DOHH2 (cell line): ENCODE results near the gene ABCB6.
A peak's percentile ranks its signal among the peaks of the same experiment; 100 is the strongest.

Source experiments
- H3F3A ChIP-seq: fragments of 200-600 bp; sonication (generic), shearing (Covaris generic); 2 replicates; pipeline ENCODE4 v1.6.0; 2016; ENCODE audit warnings: antibody characterized with exemption, mild to moderate bottlenecking; ENCODE audit not compliant: control insufficient read depth, insufficient read depth
- H3K27ac ChIP-seq: fragments of 200-600 bp; sonication (generic); 2 replicates; pipeline ENCODE4 v1.5.1; 2014; ENCODE audit warnings: low read depth, mild to moderate bottlenecking, low read length, moderate library complexity
- H3K27me3 ChIP-seq: fragments of 200-600 bp; sonication (generic); 2 replicates; pipeline ENCODE4 v1.6.1; 2014; ENCODE audit warnings: mild to moderate bottlenecking, low read length, mixed read lengths; ENCODE audit not compliant: control insufficient read depth
- H3K36me3 ChIP-seq: fragments of 200-600 bp; sonication (generic); 2 replicates; pipeline ENCODE4 v1.6.1; 2014; ENCODE audit warnings: mild to moderate bottlenecking, low read length, moderate library complexity, mixed read lengths; ENCODE audit not compliant: control insufficient read depth
- H3K4me1 ChIP-seq: fragments of 200-600 bp; sonication (generic); 2 replicates; pipeline ENCODE4 v1.6.1; 2014; ENCODE audit warnings: mild to moderate bottlenecking, low read length, mixed read lengths; ENCODE audit not compliant: control insufficient read depth
- H3K4me2 ChIP-seq: fragments of 200-600 bp; sonication (generic); 2 replicates; pipeline ENCODE4 v1.6.0; 2014; ENCODE audit warnings: mild to moderate bottlenecking, low read length, moderate library complexity
- H3K4me3 ChIP-seq: fragments of 200-600 bp; sonication (generic); 2 replicates; pipeline ENCODE4 v1.5.1; 2014; ENCODE audit warnings: mild to moderate bottlenecking, low read length, mixed read lengths
- H3K79me2 ChIP-seq: fragments of 200-600 bp; sonication (generic); 2 replicates; pipeline ENCODE4 v1.6.1; 2014; ENCODE audit warnings: mild to moderate bottlenecking, low read length, mixed read lengths; ENCODE audit not compliant: control insufficient read depth
- H3K9me2 ChIP-seq: fragments of 200-600 bp; sonication (generic); replicated peaks from 2 replicates; pipeline ENCODE4 v1.6.1; 2014; ENCODE audit warnings: mild to moderate bottlenecking, low read length, mixed read lengths; ENCODE audit not compliant: control insufficient read depth
- H3K9me3 ChIP-seq: fragments of 200-600 bp; sonication (generic); 2 replicates; pipeline ENCODE4 v1.6.1; 2014; ENCODE audit warnings: antibody characterized with exemption, low read length, mixed read lengths; ENCODE audit not compliant: control insufficient read depth, insufficient read depth
- H4K20me1 ChIP-seq: fragments of 200-600 bp; sonication (generic); 2 replicates; pipeline ENCODE4 v1.6.0; 2014; ENCODE audit warnings: low read depth, mild to moderate bottlenecking, antibody characterized with exemption, low read length, moderate library complexity; ENCODE audit not compliant: control insufficient read depth, insufficient read depth
- EZH2phosphoT487 ChIP-seq: fragments of 200-600 bp; sonication (generic); IDR thresholded peaks from 2 replicates; pipeline ENCODE4 v1.6.1; 2017; ENCODE audit warnings: borderline replicate concordance, mild to moderate bottlenecking, antibody characterized with exemption, low read length, moderate library complexity, mixed read lengths
- TF ChIP-seq, protein P1 (sequence below): fragments of 200-600 bp; sonication (generic); IDR thresholded peaks from one replicate; pipeline ENCODE4 v1.5.1; 2014; ENCODE audit warnings: antibody characterized with exemption, mild to moderate bottlenecking, low read depth, low read length; ENCODE audit not compliant: poor library complexity, severe bottlenecking

The ABCB6 gene

DNA sequence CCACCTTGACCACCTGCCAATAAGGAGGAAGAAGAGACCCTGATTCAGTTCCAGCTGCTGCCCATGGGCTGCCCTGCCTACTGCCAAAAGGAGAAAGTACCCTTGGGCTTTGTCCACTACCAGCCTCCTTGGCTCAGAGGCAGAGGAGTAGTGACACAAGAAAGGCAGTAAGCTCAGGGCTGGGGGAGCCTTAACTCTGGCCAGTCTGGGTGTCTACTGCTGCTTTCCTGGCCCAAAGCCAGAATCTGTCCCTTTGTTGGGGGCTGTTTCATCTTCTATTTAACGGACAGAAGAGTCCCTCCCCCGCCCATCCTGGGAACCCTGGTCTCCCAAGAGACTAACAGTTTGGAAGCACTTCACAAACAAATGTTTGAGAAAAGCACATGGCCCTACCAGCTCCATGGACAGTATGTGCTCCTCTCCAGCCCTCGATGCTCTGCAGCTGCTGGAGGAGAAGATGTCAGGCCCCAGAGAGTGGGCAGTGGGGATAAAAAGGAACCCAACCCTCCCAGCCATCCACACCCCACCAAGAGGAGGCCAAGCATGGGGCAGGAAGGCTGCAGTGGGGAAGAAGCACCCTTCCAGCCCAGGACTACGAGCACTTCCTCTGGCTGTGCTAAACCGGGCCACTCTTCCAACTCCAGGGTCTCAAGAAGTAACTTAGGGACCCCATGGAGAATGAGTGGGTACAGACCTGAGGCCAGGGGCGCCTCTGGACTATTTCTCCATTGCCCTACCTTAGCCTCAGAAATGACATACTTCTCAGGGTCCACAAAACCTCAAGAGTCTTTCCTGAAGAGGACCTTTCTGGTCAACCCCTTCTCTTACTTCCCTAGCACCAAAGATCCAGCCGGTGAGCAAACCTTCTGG is 9.5 kb upstream of the ABCB6 start:
- Histone ChIP-seq H3K4me2 (peak overlapping the region; percentile 84), H3K27ac (peak overlapping the region; percentile 72; the same call in 1 of the 2 replicates), H4K20me1 (no peaks in the 10 kb centered on the region), H3K79me2 (peaks cover 53% of the 10 kb centered on the region), H3K9me3 (no peaks in the 10 kb centered on the region), H3K27me3 (no peaks in the 10 kb centered on the region), H3K4me3 (peak overlapping the region; percentile 88), H3F3A (no peaks in the 10 kb centered on the region; the same call in 1 of the 2 replicates), H3K4me1 (peaks cover 31% of the 10 kb centered on the region), H3K9me2 (no peaks in the 10 kb centered on the region), H3K36me3 (peaks cover 74% of the 10 kb centered on the region)
- TF ChIP-seq, protein P1, sequence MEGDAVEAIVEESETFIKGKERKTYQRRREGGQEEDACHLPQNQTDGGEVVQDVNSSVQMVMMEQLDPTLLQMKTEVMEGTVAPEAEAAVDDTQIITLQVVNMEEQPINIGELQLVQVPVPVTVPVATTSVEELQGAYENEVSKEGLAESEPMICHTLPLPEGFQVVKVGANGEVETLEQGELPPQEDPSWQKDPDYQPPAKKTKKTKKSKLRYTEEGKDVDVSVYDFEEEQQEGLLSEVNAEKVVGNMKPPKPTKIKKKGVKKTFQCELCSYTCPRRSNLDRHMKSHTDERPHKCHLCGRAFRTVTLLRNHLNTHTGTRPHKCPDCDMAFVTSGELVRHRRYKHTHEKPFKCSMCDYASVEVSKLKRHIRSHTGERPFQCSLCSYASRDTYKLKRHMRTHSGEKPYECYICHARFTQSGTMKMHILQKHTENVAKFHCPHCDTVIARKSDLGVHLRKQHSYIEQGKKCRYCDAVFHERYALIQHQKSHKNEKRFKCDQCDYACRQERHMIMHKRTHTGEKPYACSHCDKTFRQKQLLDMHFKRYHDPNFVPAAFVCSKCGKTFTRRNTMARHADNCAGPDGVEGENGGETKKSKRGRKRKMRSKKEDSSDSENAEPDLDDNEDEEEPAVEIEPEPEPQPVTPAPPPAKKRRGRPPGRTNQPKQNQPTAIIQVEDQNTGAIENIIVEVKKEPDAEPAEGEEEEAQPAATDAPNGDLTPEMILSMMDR = no peak
- no peak for TF ChIP-seq EZH2phosphoT487

DNA sequence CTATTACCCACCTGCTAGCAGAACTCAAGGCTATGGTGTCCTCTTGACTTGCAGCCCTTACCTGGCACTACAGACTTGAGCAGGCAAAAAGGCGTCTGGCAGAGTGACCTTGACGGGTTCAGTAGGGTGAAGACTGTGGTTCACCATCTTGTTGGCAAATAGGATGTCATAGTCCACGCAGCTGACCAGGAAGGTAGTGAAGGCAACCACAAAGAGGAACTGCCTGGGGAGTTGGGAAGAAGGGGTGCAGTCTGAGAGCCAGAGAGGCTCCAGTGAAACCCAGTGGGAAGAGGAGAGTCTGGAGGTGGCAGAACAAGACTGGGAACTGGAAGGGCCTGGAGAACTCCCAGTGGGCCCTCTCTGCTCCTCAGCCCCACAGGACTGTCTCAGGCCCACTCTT is 6.6 kb upstream of the ABCB6 start:
- Histone ChIP-seq H3K9me2 (no peaks in the 10 kb centered on the region), H3K79me2 (peaks cover 29% of the 10 kb centered on the region), H3K4me1 (peaks cover 12% of the 10 kb centered on the region), H3K27ac (no peak overlapping the region), H3F3A (no peaks in the 10 kb centered on the region), H3K9me3 (no peaks in the 10 kb centered on the region), H3K27me3 (no peaks in the 10 kb centered on the region), H4K20me1 (no peaks in the 10 kb centered on the region), H3K36me3 (peaks cover 68% of the 10 kb centered on the region), H3K4me3 (no peak overlapping the region), H3K4me2 (no peak overlapping the region)
- TF ChIP-seq, protein P1 = no peak
- no peak for TF ChIP-seq EZH2phosphoT487

DNA sequence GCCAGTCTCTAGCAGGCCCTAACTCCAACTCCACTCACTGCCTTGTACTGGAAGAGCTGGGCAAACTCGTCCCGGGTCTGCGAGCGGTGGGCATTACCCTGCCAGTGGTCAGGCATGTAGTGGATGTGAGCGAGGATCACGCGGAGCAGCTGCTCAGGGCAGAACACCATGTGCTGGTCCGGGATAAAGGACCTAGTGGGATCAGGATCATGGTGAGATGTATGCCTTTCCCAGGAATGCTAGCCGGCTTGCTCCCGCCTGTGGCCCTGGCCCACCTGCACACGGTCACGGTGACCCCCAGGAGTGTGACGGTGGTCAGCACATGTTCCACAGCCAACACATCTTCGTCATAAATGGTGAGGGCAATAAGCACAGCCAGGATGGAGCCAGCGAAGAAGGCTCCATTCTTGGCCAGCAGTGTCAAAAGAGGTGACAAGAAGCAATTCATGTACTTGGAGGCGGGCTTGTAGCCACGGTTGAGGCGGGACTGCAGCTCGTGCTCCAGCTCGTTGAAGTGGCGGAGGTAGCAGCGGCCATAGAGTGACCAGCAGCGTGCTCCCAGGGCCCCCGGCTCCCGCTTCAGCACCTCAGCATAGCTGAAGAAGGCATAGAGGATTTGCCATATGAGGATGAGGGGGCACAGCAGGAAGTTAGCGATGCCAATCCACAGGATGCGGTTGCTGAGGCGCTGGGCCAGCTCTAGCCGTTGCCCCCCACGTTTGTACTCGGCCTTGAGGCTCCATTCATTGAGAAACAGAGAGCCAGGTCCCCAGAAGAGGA is 5.3 kb upstream of the ABCB6 start:
- no peaks in the 10 kb centered on the region for H4K20me1 ChIP-seq
- TF ChIP-seq EZH2phosphoT487 = no peak
- TF ChIP-seq, protein P1 = no peak
- H3F3A ChIP-seq = no peaks in the 10 kb centered on the region
- peaks cover 16% of the 10 kb centered on the region for H3K4me1 ChIP-seq
- no peaks in the 10 kb centered on the region for H3K9me2 ChIP-seq
- H3K36me3 ChIP-seq = peaks cover 78% of the 10 kb centered on the region
- H3K27me3 ChIP-seq = no peaks in the 10 kb centered on the region
- H3K4me2 ChIP-seq = no peak overlapping the region
- H3K4me3 ChIP-seq = no peak overlapping the region
- no peak overlapping the region for H3K27ac ChIP-seq
- H3K79me2 ChIP-seq = peaks cover 21% of the 10 kb centered on the region
- no peaks in the 10 kb centered on the region for H3K9me3 ChIP-seq
